Measurements from ENCODE around the gene PAM16.

PAM16 gene

GRCh38 chr16:4327386-4328045, 23.6 kb downstream of the PAM16 start:
- no peaks in the 10 kb centered on the region for H3K27me3 ChIP-seq (ENCODE audit: insufficient read depth, low read length, poor library complexity)
- H3K79me1 ChIP-seq (ENCODE audit: low read length) = peaks cover 9% of the 10 kb centered on the region
- peaks cover 11% of the 10 kb centered on the region for H3K79me2 ChIP-seq (ENCODE audit: control insufficient read depth, insufficient read depth, low read length)
- H4K5ac ChIP-seq (ENCODE audit: low read length) = no peak overlapping the region
- H2AK5ac ChIP-seq (ENCODE audit: low read length) = no peak overlapping the region
- H3K4ac ChIP-seq (ENCODE audit: low read depth, low read length) = peak overlapping the region; percentile 29
- H3K4me3 ChIP-seq (ENCODE audit: low read length) = peak overlapping the region; percentile 23
- no peaks in the 10 kb centered on the region for H3K36me3 ChIP-seq (ENCODE audit: control insufficient read depth, insufficient read depth, low read length)
- H2BK120ac ChIP-seq (ENCODE audit: low read depth, low read length) = peak overlapping the region; percentile 19
- H2BK15ac ChIP-seq (replicated peaks; ENCODE audit: low read depth) = no peak overlapping the region
- peak overlapping the region; percentile 84 for H3K56ac ChIP-seq (ENCODE audit: low read length)
- no peak for DNase-seq
- H3K18ac ChIP-seq (ENCODE audit: low read length) = peak overlapping the region; percentile 76
- no CpG with 5 or more reads among the region's 57 CpGs for WGBS (ENCODE audit: extremely low coverage, insufficient coverage, low lambda C conversion rate)
- no peak overlapping the region for H3K27ac ChIP-seq (ENCODE audit: low read depth, low read length)
- H3K4me1 ChIP-seq (ENCODE audit: control insufficient read depth, low read depth, low read length) = peaks cover 3% of the 10 kb centered on the region
- no peak overlapping the region for H4K8ac ChIP-seq (ENCODE audit: low read depth, low read length)
- H3K4me2 ChIP-seq (ENCODE audit: low read length) = peak overlapping the region; percentile 42
- H3K23ac ChIP-seq (ENCODE audit: low read length) = peak overlapping the region; percentile 48
- H2BK5ac ChIP-seq (ENCODE audit: low read length) = no peak overlapping the region
- peak overlapping the region; percentile 73 for H3K9ac ChIP-seq (ENCODE audit: low read length)

DNA sequence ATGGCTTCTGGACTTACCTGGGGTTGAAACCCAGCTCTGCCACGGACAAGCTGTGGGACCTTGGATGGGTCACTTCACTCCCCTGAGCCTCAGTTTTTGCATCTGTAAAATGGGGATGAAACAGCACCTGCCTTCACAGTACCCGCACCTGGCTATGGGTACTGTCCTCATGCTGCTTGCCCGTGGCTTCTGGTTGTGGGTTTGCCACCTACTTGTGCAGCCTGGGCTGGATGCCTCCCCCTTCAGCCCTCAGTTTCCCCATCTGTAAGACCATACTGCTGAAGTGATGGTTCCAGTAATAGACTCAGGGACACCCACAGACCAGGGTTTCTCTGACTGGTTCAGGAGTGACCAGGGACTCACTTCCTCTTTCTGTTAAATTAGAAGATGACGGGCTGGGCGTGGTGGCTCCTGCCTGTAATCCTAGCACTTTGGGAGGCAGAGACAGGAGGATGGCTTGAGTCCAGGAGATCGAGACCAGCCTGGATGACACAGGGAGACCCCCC, 25.8 kb downstream of the PAM16 start:
- peaks cover 20% of the 10 kb centered on the region for H3K79me2 ChIP-seq (ENCODE audit: control insufficient read depth, insufficient read depth, low read length)
- no peak overlapping the region for H3K9ac ChIP-seq (ENCODE audit: low read length)
- no peak overlapping the region for H3K27ac ChIP-seq (ENCODE audit: low read depth, low read length)
- no peak overlapping the region for H3K4me3 ChIP-seq (ENCODE audit: low read length)
- no peak overlapping the region for H3K4ac ChIP-seq (ENCODE audit: low read depth, low read length)
- no peak overlapping the region for H2AK5ac ChIP-seq (ENCODE audit: low read length)
- no peak overlapping the region for H4K8ac ChIP-seq (ENCODE audit: low read depth, low read length)
- H3K23ac ChIP-seq (ENCODE audit: low read length) = no peak overlapping the region
- no peak overlapping the region for H2BK120ac ChIP-seq (ENCODE audit: low read depth, low read length)
- no peak overlapping the region for H2BK5ac ChIP-seq (ENCODE audit: low read length)
- H4K5ac ChIP-seq (ENCODE audit: low read length) = no peak overlapping the region
- peaks cover 3% of the 10 kb centered on the region for H3K4me1 ChIP-seq (ENCODE audit: control insufficient read depth, low read depth, low read length)
- DNase-seq = no peak
- H3K56ac ChIP-seq (ENCODE audit: low read length) = no peak overlapping the region
- H3K18ac ChIP-seq (ENCODE audit: low read length) = no peak overlapping the region
- no peaks in the 10 kb centered on the region for H3K27me3 ChIP-seq (ENCODE audit: insufficient read depth, low read length, poor library complexity)
- no peak overlapping the region for H3K4me2 ChIP-seq (ENCODE audit: low read length)
- WGBS (ENCODE audit: extremely low coverage, insufficient coverage, low lambda C conversion rate) = no CpG with 5 or more reads among the region's 6 CpGs
- H2BK15ac ChIP-seq (replicated peaks; ENCODE audit: low read depth) = no peak overlapping the region
- H3K36me3 ChIP-seq (ENCODE audit: control insufficient read depth, insufficient read depth, low read length) = no peaks in the 10 kb centered on the region
- H3K79me1 ChIP-seq (ENCODE audit: low read length) = peaks cover 10% of the 10 kb centered on the region

DNA sequence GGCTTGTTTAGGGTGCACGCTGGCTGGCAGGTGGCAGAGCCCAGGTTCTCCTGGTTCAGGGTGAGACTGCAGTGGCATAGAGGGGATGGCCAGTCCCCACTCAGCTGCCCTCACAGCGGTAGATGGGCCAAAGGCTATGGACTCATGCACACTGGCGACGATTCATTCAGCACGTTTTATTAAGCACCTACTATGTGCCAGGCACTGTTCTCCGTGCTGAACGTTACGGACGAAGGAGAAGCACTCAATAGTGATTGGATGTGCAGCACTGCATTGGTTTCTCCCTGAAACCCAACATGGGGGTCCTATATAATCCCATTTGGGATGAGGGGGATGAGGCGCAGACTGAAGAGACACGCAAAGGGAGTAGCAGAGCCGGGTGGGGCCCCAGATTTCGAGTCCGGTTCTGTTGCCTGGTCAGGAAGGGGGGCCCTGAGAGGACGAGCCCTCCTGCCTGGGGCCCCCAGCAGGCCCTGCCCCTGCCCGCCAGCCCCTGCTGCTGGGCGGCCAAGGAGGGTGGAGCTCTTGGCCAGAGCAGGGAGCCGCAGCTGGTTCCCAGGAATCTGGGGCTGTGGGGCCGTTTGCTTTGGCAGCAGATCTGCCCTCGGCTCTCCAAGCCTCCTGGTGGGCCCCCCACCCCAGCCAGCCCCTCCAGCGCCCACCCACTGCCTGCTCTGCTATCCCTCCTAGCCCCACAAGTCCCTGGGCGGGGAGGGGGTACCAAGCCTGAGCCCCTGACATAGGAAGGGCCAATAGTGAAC, 26.4 kb downstream of the PAM16 start:
- Histone ChIP-seq H3K27me3 (ENCODE audit: insufficient read depth, low read length, poor library complexity) (no peaks in the 10 kb centered on the region), H3K9ac (ENCODE audit: low read length) (peak overlapping the region; percentile 50), H2BK15ac (replicated peaks; ENCODE audit: low read depth) (no peak overlapping the region), H3K36me3 (ENCODE audit: control insufficient read depth, insufficient read depth, low read length) (no peaks in the 10 kb centered on the region), H3K79me1 (ENCODE audit: low read length) (peaks cover 12% of the 10 kb centered on the region), H2BK120ac (ENCODE audit: low read depth, low read length) (no peak overlapping the region), H3K79me2 (ENCODE audit: control insufficient read depth, insufficient read depth, low read length) (peaks cover 23% of the 10 kb centered on the region), H4K5ac (ENCODE audit: low read length) (no peak overlapping the region), H3K23ac (ENCODE audit: low read length) (no peak overlapping the region), H3K4me2 (ENCODE audit: low read length) (no peak overlapping the region), H3K56ac (ENCODE audit: low read length) (no peak overlapping the region), H2AK5ac (ENCODE audit: low read length) (no peak overlapping the region), H3K4me1 (ENCODE audit: control insufficient read depth, low read depth, low read length) (peaks cover 3% of the 10 kb centered on the region), H3K27ac (ENCODE audit: low read depth, low read length) (no peak overlapping the region), H4K8ac (ENCODE audit: low read depth, low read length) (no peak overlapping the region), H2BK5ac (ENCODE audit: low read length) (no peak overlapping the region), H3K4ac (ENCODE audit: low read depth, low read length) (no peak overlapping the region), H3K18ac (ENCODE audit: low read length) (no peak overlapping the region), H3K4me3 (ENCODE audit: low read length) (no peak overlapping the region)
- DNase-seq = no peak
- WGBS (ENCODE audit: extremely low coverage, insufficient coverage, low lambda C conversion rate) = no CpG with 5 or more reads among the region's 22 CpGs

DNA sequence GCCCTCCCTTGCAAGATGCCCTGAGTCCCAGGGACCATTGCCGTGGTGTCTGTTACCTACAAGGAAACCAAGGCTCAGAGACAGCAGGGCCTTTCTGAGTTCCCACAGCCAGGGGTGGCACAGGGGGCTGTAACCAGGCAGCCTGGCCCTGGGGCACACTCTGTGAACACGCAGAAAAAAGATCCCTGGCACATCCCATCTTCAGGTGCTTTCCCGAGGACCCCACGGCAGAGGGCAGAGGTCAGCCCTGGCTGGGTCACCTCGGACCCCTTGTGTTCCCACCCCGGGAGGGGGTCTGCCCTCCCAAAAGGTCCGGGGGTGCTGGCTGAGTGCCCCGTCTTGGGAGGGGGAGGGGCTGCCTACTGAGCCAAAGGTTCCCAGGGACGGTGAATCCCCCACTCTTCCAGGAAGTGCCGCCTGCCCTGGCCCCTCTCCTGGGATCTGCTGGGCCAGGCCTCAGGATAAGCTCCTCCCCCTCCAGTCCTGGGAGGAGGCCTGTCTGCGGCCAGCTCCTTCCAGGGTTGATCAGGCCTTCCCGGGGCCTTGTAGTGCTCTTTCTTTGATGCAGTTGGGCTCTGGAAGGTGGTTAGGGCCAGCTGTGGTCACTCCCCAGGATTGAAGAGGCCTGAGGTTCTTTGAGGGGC, 27.2 kb downstream of the PAM16 start:
- no peak overlapping the region for H3K23ac ChIP-seq (ENCODE audit: low read length)
- WGBS (ENCODE audit: extremely low coverage, insufficient coverage, low lambda C conversion rate) = no CpG with 5 or more reads among the region's 12 CpGs
- H3K4me1 ChIP-seq (ENCODE audit: control insufficient read depth, low read depth, low read length) = peaks cover 3% of the 10 kb centered on the region
- H2AK5ac ChIP-seq (ENCODE audit: low read length) = no peak overlapping the region
- no peaks in the 10 kb centered on the region for H3K36me3 ChIP-seq (ENCODE audit: control insufficient read depth, insufficient read depth, low read length)
- H4K5ac ChIP-seq (ENCODE audit: low read length) = no peak overlapping the region
- no peak overlapping the region for H3K4me3 ChIP-seq (ENCODE audit: low read length)
- no peak overlapping the region for H3K4ac ChIP-seq (ENCODE audit: low read depth, low read length)
- no peak overlapping the region for H3K18ac ChIP-seq (ENCODE audit: low read length)
- H2BK15ac ChIP-seq (replicated peaks; ENCODE audit: low read depth) = no peak overlapping the region
- H3K79me1 ChIP-seq (ENCODE audit: low read length) = peaks cover 12% of the 10 kb centered on the region
- no peak overlapping the region for H2BK5ac ChIP-seq (ENCODE audit: low read length)
- no peak overlapping the region for H3K27ac ChIP-seq (ENCODE audit: low read depth, low read length)
- H3K79me2 ChIP-seq (ENCODE audit: control insufficient read depth, insufficient read depth, low read length) = peaks cover 26% of the 10 kb centered on the region
- DNase-seq = peak; percentile 77
- H3K4me2 ChIP-seq (ENCODE audit: low read length) = no peak overlapping the region
- no peak overlapping the region for H4K8ac ChIP-seq (ENCODE audit: low read depth, low read length)
- peak overlapping the region; percentile 44 for H3K56ac ChIP-seq (ENCODE audit: low read length)
- no peak overlapping the region for H2BK120ac ChIP-seq (ENCODE audit: low read depth, low read length)
- H3K27me3 ChIP-seq (ENCODE audit: insufficient read depth, low read length, poor library complexity) = no peaks in the 10 kb centered on the region
- H3K9ac ChIP-seq (ENCODE audit: low read length) = peak overlapping the region; percentile 50

- WGBS (ENCODE audit: extremely low coverage, insufficient coverage, low lambda C conversion rate) = no CpG with 5 or more reads among the region's 21 CpGs
- H2BK15ac ChIP-seq (replicated peaks; ENCODE audit: low read depth) = no peak overlapping the region
- no peak overlapping the region for H3K4me2 ChIP-seq (ENCODE audit: low read length)
- H2BK120ac ChIP-seq (ENCODE audit: low read depth, low read length) = no peak overlapping the region
- H3K36me3 ChIP-seq (ENCODE audit: control insufficient read depth, insufficient read depth, low read length) = no peaks in the 10 kb centered on the region
- no peak overlapping the region for H3K9ac ChIP-seq (ENCODE audit: low read length)
- no peak overlapping the region for H3K4me3 ChIP-seq (ENCODE audit: low read length)
- no peak overlapping the region for H4K5ac ChIP-seq (ENCODE audit: low read length)
- peaks cover 29% of the 10 kb centered on the region for H3K79me2 ChIP-seq (ENCODE audit: control insufficient read depth, insufficient read depth, low read length)
- H2BK5ac ChIP-seq (ENCODE audit: low read length) = no peak overlapping the region
- no peak overlapping the region for H3K56ac ChIP-seq (ENCODE audit: low read length)
- DNase-seq = no peak
- H3K27ac ChIP-seq (ENCODE audit: low read depth, low read length) = no peak overlapping the region
- H3K27me3 ChIP-seq (ENCODE audit: insufficient read depth, low read length, poor library complexity) = no peaks in the 10 kb centered on the region
- no peak overlapping the region for H3K18ac ChIP-seq (ENCODE audit: low read length)
- no peak overlapping the region for H2AK5ac ChIP-seq (ENCODE audit: low read length)
- no peak overlapping the region for H4K8ac ChIP-seq (ENCODE audit: low read depth, low read length)
- H3K4ac ChIP-seq (ENCODE audit: low read depth, low read length) = no peak overlapping the region
- peaks cover 4% of the 10 kb centered on the region for H3K4me1 ChIP-seq (ENCODE audit: control insufficient read depth, low read depth, low read length)
- H3K79me1 ChIP-seq (ENCODE audit: low read length) = peaks cover 12% of the 10 kb centered on the region
- H3K23ac ChIP-seq (ENCODE audit: low read length) = no peak overlapping the region
Observed at GRCh38 chr16:4323071-4323844, 27.9 kb downstream of the PAM16 start.

Data from mesendoderm (in vitro differentiated cells).